GM03348 (cell line): ENCODE data around the gene UBQLNL.
A peak's percentile ranks its signal among the peaks of the same experiment; 100 is the strongest.

Experiments
- DNase-seq: peaks from one replicate; pipeline ENCODE4 v3.0.0; 2012; ENCODE audit warnings: low spot score

The UBQLNL gene, protein sequence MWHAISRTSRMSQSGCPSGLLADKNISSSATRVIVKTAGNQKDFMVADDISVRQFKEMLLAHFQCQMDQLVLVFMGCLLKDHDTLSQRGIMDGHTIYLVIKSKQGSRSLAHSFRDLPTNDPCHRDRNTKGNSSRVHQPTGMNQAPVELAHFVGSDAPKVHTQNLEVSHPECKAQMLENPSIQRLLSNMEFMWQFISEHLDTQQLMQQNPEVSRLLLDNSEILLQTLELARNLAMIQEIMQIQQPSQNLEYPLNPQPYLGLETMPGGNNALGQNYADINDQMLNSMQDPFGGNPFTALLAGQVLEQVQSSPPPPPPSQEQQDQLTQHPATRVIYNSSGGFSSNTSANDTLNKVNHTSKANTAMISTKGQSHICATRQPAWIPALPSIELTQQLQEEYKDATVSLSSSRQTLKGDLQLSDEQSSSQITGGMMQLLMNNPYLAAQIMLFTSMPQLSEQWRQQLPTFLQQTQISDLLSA

DNA sequence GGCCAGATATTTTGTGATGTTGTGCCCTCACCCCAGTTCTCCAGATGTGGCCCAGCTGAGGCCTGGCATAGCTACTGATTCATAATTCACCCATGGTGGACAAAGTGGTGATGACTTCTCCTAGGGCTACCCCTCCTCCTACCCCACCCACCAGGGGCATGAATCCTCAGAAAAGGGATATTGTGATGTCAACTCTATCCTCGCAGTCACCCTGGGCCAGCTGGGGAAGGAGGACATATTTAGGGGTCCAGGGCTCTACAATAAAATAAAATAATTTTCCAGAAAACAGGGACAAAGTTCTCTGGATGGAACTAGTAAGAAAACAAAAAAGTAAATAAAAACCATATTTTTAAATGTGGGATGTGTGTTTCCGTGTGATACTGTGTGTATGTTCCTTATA is at the start of gene UBQLNL:
Gene UBQLNL, minus strand, starts transcription at position 101 of the 400 bp plus-strand sequence. CDS start 258 bp downstream, outside the sequence.
- DNase-seq, result no peak

DNA sequence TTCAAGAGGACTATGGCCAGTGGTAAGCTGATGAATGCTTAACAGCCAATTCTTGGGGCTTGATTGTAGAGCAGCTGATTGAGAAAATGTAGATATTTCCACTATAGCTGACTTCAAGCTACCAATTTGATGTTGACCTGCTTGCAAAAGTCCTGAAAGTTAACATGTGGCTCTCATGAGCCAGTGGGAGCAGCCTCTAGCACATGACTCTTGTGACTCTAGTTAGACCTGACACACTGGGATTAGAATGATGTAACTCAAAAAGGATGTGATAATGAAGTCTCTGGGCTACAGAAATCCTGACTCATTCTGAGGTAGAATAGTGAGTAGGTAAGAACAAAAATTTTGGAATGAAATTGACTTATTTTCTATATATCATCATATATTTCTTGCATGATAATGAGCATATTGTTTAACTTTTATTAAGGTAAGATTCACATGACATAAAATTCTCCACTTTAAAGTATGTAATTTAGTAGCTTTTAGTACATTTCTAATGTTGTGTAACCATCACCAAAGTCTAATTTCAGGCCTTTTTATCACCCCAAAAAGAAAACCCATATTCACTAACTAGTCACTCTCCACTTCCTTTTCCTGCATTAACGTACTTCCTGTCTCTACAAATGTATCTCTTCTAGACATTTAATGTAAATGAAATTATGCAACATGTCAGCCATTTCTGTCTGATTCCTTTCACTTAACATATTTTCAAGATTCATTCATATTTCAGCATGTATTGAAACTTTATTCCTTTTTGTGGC is 47.9 kb upstream of the UBQLNL start:
- no peak for DNase-seq

DNA sequence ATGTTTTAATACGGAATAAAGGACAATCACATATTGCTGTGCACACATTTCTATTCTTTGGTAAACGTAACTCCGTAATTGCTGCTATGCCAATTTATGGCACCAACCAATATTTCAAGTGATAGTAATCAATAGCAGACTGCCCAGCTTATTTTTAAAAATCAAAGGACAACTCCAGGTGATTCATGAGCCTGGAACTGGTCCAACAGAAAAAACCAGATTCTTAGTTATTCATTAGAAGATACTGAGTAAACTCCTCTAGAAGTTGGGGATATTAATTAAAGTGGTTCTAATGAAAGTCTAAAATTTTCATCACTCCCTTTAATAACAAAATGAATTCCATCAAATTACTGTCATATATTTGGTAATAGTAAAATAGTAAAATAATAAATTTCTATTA is 41.3 kb upstream of the UBQLNL start:
- no peak for DNase-seq

DNA sequence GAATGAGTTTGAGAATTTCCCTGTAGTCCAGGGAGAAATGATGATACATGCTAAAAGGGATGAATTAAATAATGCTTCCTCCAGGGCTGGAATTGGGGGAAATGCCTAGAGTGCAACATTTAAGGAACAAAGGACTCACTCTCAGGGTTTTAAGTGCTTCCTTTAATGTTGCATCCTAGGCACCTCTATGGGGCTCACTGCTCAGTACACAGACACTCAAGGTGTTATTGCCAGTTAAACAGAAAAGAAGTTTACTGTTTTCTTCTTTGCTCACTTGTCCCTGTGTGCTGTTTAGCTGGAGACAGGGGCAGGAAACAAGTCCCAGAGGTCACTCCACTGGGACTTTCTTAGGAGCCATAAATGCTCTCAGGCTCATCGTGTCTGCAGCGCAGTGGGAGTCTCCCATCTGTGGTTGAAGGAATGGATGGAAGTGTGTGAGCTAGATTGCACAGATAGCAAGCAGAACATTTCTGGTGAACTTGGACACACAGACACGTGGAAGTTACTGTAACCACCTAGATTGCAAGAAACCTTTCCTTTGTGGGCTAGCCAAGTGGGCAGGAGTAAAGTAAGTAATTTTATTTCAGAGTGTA is 40.2 kb upstream of the UBQLNL start:
- DNase-seq, result no peak

DNA sequence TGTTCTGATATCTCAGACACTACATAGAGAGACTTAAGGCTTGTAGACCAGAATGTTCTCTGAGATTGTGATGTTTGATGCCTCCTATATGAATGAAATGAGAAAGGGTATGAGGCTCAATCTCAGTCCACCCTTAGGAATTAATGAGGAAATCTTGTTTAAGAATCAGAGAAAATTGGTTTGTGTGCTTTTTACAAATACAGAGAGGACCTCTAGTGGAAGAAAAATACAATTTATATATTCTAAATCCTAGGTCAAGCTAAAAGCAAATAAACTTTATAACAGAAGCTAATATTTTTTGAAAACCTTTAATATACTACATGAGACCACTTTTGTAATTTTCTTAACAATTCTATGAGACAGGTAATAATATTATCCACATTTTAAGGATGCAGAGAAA is 36.8 kb upstream of the UBQLNL start:
- DNase-seq, result no peak

DNA sequence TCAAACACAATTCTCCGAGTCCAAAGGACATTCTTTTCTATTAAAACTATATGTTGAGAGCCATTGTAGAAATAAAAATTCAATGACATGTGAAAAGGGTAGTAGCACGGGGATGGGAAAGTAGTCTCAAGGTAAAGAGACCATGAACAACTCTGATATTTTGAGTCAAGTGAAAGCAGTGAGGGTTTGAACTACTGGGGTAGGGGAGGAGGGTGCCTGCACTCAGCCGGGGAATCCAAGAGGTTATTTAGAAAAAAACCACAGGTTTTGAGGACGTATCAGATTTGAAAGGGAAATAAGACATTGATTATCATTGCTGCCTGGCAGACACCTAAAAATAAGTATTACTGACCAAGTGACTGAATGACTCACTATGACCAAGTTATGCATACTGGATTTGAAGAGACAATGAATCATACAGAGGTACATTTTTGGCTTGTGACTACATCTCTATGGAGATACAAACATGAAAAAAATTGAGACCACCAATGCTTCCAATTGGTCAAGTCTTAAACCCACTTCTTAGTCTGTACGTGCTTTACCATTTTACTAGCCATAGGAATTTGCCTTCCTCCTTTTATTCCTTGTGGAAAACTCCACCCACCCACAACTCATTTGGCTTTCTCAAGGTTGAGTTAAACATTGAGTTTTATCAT is 34.1 kb upstream of the UBQLNL start:
- DNase-seq, result peak; percentile 54

DNA sequence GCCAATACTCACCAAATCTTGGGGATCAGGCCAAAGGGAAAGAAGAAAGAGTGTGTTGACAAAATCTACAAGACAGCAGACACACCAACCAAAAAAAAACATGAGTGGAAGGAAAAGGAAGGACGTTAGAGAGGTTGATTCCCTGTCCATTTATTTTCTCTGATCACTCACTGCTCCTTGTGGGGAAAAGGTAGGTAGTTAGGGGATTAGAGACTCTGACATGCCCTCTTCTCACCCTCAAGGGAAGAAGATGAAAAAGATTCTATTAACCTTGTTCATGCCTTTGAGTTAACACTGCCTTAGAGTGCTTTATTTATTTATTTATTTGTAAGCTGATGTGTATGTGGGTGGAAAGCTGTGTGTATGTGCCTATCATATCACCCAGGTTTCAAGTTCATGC is 31.9 kb upstream of the UBQLNL start, which contains the start of gene OR52H1:
Gene OR52H1, minus strand, starts transcription at position 101 of the 400 bp plus-strand sequence. CDS start 3,035 bp downstream, outside the sequence.
- DNase-seq, result no peak

DNA sequence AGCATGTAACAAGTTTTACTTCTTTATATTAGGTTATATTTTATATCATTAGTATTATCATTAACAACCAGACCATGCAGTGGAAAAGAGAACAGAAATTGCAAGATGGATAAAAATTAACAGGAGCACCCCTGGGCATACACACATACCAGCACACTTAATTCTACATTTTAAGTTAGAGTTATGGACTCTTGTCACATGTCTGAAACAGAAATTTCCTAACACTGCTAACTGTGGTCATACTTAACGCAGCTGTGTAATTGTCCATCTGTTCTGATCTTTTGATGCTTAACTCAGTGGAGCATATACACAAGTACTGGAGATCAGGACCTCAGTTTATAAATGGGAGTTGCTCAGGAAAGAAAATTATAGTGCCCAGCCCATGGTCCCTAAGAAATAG is 31.5 kb upstream of the UBQLNL start:
- DNase-seq, result no peak

DNA sequence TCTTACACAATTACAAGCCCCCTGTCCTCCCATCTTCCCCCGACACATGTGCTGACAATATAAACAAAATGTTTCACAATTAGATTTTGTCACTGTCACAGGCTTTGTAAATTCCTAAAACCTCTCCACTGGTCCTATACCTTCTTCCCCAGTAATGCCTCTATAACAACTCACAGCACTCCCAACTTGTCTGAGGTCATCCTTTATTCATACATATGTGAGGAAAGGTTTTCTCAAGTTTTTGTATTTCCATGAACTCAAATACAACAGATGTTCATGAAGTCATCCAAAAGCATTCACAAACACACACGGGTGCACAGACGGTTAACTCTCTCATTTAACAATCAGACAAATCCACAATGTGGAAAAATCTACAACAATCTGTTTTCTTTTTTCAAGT is 30.0 kb upstream of the UBQLNL start:
- no peak for DNase-seq

DNA sequence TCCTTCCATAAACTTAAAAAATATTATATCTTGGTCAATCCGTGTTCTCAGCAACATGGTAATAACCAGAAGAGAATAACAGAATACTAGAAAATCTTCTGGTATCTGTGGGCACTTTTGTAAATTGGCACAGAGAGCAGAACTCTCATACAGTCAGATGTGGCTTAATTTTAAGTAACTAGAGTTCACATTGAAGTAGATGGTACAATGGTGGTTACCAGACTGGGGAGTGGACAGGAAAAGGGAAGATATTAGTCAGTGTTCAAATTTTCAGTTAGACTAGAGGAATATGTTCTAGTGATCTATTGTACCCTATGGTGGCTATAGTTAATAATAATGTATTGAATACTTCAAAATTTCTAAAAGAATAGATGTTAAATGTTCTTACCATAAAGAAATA is 24.9 kb upstream of the UBQLNL start:
- DNase-seq, result no peak

DNA sequence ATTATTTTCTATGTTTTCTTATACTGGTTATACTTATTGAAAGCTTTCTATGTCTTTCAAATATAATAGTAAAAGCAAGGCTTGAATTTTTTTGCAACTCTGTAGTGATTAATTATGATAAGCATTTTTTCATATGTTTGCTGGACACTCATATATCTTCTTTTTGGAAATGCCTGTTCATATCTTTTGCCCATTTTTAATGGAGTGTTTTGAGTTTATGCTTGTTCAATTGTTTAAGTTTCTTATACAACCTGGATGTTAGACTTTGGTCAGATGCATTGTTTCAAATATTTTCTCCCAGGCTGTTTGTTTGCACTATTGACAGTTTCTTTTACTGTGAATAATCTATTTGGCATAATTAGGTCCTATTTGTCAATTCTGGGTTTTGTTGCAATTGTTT is 20.0 kb upstream of the UBQLNL start:
- no peak for DNase-seq

DNA sequence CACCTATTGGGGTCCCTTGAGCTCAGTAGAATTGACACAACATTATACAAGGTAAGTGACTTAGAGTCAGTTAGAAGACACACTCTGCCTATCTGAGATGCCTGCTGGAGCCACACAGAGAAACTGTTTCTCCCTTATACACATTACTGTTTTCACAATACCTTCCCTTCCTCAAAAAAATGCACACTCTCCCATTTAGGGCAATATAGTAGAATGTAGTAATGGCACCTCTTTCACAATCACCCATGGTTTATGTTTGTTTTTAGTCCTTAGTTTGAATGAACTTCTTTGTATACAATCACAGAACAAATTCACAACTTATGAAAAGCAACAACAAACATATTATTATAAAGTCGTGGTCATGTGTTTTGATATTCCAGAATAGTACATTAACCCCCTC is 17.5 kb upstream of the UBQLNL start:
- DNase-seq, result no peak

DNA sequence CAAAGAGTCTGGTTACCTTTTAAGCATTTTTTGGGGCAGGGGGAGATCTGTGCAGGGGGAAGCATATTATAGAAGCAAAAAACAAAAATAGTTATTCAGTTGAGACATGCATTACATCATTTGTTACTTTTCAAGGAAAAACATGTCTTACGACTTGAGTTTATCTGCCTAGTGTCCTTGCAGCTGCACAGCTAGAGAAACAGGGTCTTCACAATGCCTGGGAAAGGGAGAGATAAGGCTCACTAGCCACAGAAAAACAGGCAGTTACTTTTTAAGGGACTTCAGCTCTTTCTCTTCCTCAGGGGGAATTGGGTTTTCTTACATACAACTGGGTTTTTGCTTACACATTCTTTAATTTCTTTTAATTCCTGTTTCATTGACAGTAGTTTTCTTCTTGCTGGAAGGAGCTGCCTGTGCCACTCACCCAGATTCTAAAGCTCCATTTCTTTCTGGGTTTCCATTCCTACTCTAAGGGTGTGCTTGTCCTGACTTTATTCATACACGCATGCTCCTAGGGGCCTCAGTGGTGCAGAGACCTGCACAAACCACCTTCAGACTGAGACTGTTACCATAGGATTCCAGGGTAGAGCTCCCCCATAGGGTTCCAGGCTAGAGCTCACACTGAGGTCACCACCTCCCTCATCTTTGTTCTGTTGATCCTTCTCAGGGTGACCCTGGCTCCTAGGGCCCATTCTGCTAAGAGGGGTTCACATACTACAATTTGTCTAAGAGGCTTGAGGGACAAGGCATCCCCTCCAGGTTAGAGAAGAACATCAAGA is 14.7 kb upstream of the UBQLNL start:
- DNase-seq, result no peak

DNA sequence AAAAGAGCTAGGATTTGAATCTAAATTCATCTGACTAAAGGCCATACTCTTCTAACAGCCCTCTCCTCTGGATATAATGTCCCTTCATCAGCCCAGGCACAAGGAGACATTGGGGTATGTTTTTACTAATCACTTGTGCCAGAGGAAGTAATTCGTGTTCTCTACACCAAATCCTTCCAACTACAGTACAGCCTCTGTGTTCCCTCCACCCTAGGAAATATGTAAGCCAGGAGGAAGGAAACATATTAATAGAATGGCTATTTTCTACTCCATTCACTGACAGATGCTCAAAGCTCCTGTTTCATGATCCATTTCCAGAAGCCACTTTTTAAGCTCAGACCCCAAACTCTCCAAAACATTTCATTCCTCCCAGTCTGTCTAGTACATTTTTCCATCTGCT is 12.0 kb upstream of the UBQLNL start:
- no peak for DNase-seq

DNA sequence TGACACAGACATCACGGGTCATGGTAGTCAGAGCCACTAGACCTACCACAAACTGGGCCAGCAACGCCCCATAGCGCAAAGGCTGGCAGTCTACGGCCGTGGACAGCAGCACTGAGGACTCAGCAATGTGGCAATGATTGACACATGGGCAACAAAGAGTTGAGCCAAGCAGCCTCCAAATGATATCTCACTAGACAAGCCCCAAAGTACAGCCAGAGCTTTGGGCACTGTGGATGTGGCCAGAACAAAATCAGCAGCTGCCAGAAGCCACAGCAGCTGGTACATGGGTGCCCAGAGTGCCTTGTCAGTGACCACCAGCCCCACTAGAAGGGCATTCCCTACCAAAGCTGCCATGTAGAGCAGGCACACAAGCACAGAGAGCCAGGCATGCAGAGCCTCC is 11.2 kb upstream of the UBQLNL start:
- no peak for DNase-seq

DNA sequence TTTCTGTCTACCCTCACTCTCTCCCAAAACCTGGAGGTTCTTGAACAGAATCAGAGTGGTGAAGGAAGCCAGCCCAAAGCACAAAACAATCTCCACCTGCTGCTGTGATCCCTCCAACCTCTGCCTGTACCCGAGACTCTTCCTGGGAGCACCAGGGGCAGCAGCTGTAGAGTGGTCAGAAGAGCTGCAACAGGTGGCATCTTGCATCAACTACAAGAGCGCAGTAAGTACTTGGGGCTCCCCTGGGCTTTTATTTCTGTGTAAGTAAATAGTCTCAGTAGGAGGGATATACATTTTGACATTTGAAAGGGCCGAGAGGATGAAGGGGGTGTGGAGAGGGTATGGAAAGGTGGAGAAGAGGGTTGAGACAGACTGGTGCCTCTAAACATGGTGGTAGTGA is 8.3 kb upstream of the UBQLNL start:
- no peak for DNase-seq

DNA sequence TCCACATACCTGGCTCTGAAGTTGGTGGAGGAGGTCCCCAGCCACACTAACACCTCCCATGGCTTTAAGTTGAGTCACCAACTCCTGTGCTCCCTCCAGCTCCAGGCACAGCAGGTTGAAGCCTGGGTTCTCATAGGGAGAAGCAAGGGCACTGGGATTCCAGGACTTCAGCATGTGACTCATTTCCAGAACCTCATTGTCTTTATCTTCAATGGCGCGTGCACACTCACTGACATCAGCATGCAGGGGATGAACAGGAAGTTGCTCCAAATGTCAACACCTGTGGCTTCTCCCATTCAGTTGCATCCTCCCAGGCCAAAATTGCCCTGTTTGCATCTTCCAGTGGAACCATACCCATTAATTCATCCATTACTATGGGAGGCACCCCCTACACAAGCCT is 5.8 kb upstream of the UBQLNL start:
- no peak for DNase-seq

DNA sequence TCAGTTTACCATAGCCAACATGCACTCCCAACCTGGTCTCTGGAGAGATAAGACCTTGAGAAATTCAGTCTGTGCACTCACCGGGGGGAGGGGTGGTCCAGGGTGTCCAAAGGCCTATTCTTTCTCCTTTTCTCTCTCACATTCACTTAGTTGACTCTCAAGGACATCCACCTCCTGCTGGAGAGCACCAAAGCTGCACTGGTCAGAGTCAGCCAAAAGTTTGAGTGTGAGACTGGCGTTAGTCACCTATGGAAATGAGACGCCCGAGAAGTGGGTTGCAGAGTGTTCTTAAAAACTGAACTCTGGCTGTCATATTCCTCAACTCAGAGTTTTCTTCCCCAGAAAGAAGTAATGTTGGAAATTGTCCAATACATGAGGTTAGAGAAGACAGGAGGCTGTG is 5.0 kb upstream of the UBQLNL start:
- DNase-seq, result no peak

DNA sequence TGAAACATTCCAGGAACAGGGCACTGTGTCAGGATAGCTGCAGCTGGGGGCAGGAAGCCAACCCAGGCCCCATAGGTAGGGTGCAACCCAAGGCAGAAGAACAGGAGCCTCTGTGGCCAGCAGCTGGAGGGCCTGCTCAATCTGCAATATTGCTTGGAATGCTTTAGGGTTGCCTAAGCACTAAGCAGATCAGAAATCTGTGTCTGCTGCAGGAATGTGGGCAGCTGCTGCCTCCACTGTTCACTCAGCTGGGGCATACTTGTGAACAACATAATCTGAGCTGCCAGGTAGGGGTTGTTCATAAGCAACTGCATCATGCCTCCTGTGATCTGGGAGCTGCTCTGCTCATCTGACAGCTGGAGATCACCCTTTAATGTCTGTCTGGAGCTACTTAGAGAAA is 1.7 kb downstream of the UBQLNL start:
- DNase-seq, result no peak

DNA sequence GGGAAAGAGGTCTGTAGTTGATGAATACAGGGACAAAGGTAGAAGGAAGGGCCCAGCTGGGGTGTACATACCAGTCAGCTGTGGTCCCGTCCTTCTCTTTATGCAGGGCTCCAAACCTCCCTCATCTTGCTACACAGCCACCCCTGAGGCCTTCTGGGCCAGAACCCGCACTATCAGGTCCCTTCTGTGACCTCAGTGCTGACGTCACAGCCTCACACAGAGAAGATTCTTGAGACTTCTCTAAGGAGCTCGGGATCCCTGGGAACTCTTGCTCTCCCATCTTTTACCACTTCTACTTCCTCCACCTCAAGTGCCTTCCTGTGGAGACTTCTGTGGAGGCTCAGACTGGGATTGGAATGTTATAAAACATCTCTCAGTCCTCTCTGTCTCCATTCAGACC is 6.7 kb downstream of the UBQLNL start, which contains the start of gene UBQLN3:
Gene UBQLN3, minus strand, starts transcription at position 155 of the 400 bp plus-strand sequence. CDS start 399 bp downstream, outside the sequence.
- no peak for DNase-seq

DNA sequence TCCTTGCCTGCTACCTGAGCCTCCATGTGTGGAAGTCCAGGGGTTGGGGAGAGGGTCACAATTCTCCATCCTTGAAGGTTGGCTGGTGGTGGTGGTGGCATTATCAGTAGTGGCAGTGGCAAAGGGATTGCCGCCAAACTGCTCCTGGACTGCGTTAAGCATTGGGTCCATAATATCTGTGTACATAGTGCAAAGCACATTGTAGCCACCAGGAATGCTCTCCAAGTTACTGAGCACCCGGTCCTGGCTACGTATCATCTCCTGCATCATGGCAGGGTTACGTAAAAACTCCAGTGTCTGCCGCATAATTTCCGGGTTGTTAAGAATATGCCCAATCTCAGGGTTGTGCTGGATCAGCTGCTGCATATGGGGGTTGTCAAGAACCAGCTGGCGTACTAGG is 7.9 kb downstream of the UBQLNL start:
- no peak for DNase-seq
